HFF-Myc (cell line): ENCODE data around the gene IKZF4.
"Not testable (repeated sequence)": the region's sequence is repeated elsewhere in the genome, so short reads cannot be mapped to it uniquely, and the experiment has no call there.

Experiments used
- DNase-seq: peaks from one replicate; pipeline ENCODE4 v3.0.0-alpha.2; 2011; ENCODE audit warnings: low read depth; ENCODE audit errors: extremely low read depth
- H3K4me3 ChIP-seq: replicated peaks from 2 replicates; pipeline ENCODE4 v1.5.1; 2011; ENCODE audit warnings: low read depth, mild to moderate bottlenecking, control low read depth, low read length
- CTCF ChIP-seq: IDR thresholded peaks from 2 replicates; pipeline ENCODE4 v1.5.1; 2012; ENCODE audit warnings: mild to moderate bottlenecking, low read depth, low read length, control low read depth; ENCODE audit errors: missing control alignments

IKZF4 gene

GRCh38 chr12:56001487-56002100 is 19.2 kb upstream of the IKZF4 start:
- no peak for DNase-seq
- TF ChIP-seq CTCF, result no peak
- H3K4me3 ChIP-seq, result no peak overlapping the region

- H3K4me3 ChIP-seq, DNase-seq: not testable (repeated sequence)
Observed at GRCh38 chr12:56003376-56003775, 17.5 kb upstream of the IKZF4 start.

- no peak for DNase-seq
- no peak overlapping the region for H3K4me3 ChIP-seq
- no peak for TF ChIP-seq CTCF
Observed at GRCh38 chr12:56004211-56004610, 16.6 kb upstream of the IKZF4 start.

GRCh38 chr12:56007564-56008559 is 13.0 kb upstream of the IKZF4 start:
- no peak for DNase-seq
- no peak for TF ChIP-seq CTCF

GRCh38 chr12:56010111-56010570 is 10.7 kb upstream of the IKZF4 start:
- H3K4me3 ChIP-seq, result no peak overlapping the region
- DNase-seq, result no peak
- no peak for TF ChIP-seq CTCF

More at GRCh38 chr12:56007564-56008559, 13.0 kb upstream of the IKZF4 start:
- H3K4me3 ChIP-seq, result peak overlapping the region; percentile 54

- TF ChIP-seq CTCF, result no peak
- no peak overlapping the region for H3K4me3 ChIP-seq
- DNase-seq, result no peak
Observed at GRCh38 chr12:56011509-56012090, 9.2 kb upstream of the IKZF4 start.

- no peak for DNase-seq
- H3K4me3 ChIP-seq, result no peak overlapping the region
- no peak for TF ChIP-seq CTCF
Observed at GRCh38 chr12:56013482-56013881, 7.4 kb upstream of the IKZF4 start.
